ENCODE measurements around the gene PIAS1. TPM values are rescaled to one million over a fixed set of nuclear protein-coding genes. Genes with fewer than 3 reads are reported as not detected.

PIAS1 gene
- total RNA-seq, 1 donor from 2014 or later, result 30.8 TPM

- Mint-ChIP-seq H3K4me3 (ENCODE audit: unreplicated experiment) (no peak overlapping the region), H3K27me3 (ENCODE audit: low read depth) (no peaks in the 10 kb centered on the region), H3K36me3 (ENCODE audit: low read depth) (no peaks in the 10 kb centered on the region), H3K27ac (ENCODE audit: unreplicated experiment) (no peak overlapping the region), H3K4me1 (ENCODE audit: low read depth) (peaks cover 70% of the 10 kb centered on the region), H3K9me3 (ENCODE audit: low read depth) (no peaks in the 10 kb centered on the region)
- TF ChIP-seq CTCF (IDR thresholded peaks at IDR 0.05), result no peak
- DNase-seq (ENCODE audit: low spot score), result no peak
Measured at GRCh38 chr15:68080334-68080733, 26.2 kb downstream of the PIAS1 start.

- no peak for DNase-seq (ENCODE audit: low spot score)
- H3K27me3 Mint-ChIP-seq (ENCODE audit: low read depth), result no peaks in the 10 kb centered on the region
- no peak overlapping the region for H3K4me3 Mint-ChIP-seq (ENCODE audit: unreplicated experiment)
- H3K9me3 Mint-ChIP-seq (ENCODE audit: low read depth), result no peaks in the 10 kb centered on the region
- peaks cover 72% of the 10 kb centered on the region for H3K4me1 Mint-ChIP-seq (ENCODE audit: low read depth)
- H3K27ac Mint-ChIP-seq (ENCODE audit: unreplicated experiment), result no peak overlapping the region
- H3K36me3 Mint-ChIP-seq (ENCODE audit: low read depth), result no peaks in the 10 kb centered on the region
- no peak for TF ChIP-seq CTCF (IDR thresholded peaks at IDR 0.05)
Measured at GRCh38 chr15:68080783-68081182, 26.7 kb downstream of the PIAS1 start.

GRCh38 chr15:68081869-68082505, 27.9 kb downstream of the PIAS1 start:
- DNase-seq (ENCODE audit: low spot score), result no peak
- H3K27ac Mint-ChIP-seq (ENCODE audit: unreplicated experiment), result no peak overlapping the region
- no peak overlapping the region for H3K4me3 Mint-ChIP-seq (ENCODE audit: unreplicated experiment)
- no peak for TF ChIP-seq CTCF (IDR thresholded peaks at IDR 0.05)
- H3K9me3 Mint-ChIP-seq (ENCODE audit: low read depth), result no peaks in the 10 kb centered on the region
- H3K27me3 Mint-ChIP-seq (ENCODE audit: low read depth), result no peaks in the 10 kb centered on the region
- peaks cover 3% of the 10 kb centered on the region for H3K36me3 Mint-ChIP-seq (ENCODE audit: low read depth)
- peaks cover 64% of the 10 kb centered on the region for H3K4me1 Mint-ChIP-seq (ENCODE audit: low read depth)

- Mint-ChIP-seq H3K9me3 (ENCODE audit: low read depth) (no peaks in the 10 kb centered on the region), H3K4me3 (ENCODE audit: unreplicated experiment) (no peak overlapping the region), H3K36me3 (ENCODE audit: low read depth) (peaks cover 3% of the 10 kb centered on the region), H3K27ac (ENCODE audit: unreplicated experiment) (no peak overlapping the region), H3K27me3 (ENCODE audit: low read depth) (no peaks in the 10 kb centered on the region), H3K4me1 (ENCODE audit: low read depth) (peaks cover 56% of the 10 kb centered on the region)
- no peak for DNase-seq (ENCODE audit: low spot score)
- TF ChIP-seq CTCF (IDR thresholded peaks at IDR 0.05), result no peak
Measured at GRCh38 chr15:68082735-68083134, 28.6 kb downstream of the PIAS1 start.

- Mint-ChIP-seq H3K27ac (ENCODE audit: unreplicated experiment) (no peak overlapping the region), H3K27me3 (ENCODE audit: low read depth) (no peaks in the 10 kb centered on the region), H3K36me3 (ENCODE audit: low read depth) (peaks cover 3% of the 10 kb centered on the region), H3K4me3 (ENCODE audit: unreplicated experiment) (no peak overlapping the region), H3K9me3 (ENCODE audit: low read depth) (no peaks in the 10 kb centered on the region), H3K4me1 (ENCODE audit: low read depth) (peaks cover 49% of the 10 kb centered on the region)
- no peak for TF ChIP-seq CTCF (IDR thresholded peaks at IDR 0.05)
- no peak for DNase-seq (ENCODE audit: low spot score)
Measured at GRCh38 chr15:68083463-68083862, 29.3 kb downstream of the PIAS1 start.

Measured in chondrocyte (in vitro differentiated cells).